ENCODE measurements around the gene RAB15.

RAB15 gene

DNA sequence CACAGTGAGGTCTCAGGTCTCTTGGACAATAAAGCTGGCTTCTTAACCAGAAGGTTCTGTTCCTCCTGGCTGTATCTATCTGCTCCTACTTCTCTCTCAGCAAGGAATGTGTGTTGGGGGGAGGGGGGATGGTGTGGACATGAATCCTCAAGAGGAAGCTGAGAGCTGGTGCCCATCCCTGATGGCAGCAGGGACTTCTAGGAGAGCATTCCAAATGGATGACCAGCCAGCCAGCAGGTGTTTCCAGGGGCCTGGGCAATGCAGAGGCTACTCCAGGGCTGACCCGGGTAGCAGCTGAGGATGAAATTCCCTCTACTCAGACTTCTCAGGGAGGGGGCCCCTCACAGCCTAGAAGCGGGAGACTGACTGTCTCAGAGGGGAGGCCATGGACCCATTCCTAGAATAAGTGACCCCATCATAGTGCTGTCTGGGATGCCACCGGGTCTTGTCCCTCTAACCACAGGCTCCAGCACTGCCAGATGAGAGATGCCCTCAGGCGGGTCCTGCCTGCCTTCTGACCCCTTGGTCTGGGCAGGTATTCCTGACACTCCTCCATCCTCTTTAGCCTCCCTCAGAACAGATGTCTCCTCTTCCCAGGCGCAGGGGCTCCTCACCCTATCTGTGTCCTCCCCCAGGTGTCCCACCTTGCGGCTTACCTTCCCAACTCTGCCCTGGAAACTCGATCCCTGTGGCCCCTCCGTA, 1.2 kb downstream of the RAB15 start:
- peak overlapping the region; percentile 52; the same call in 1 of the 2 replicates for H3K4me2 ChIP-seq (ENCODE audit: low read depth, low read length)
- no peaks in the 10 kb centered on the region for H3K36me3 ChIP-seq (replicated peaks; ENCODE audit: insufficient read depth, low read length)
- peak overlapping the region; percentile 57 for H3K4me3 ChIP-seq (ENCODE audit: low read length)
- peaks cover 38% of the 10 kb centered on the region for H3K4me1 ChIP-seq (ENCODE audit: low read length)
- H3K9ac ChIP-seq (ENCODE audit: low read length) = no peak overlapping the region; the same call in 1 of the 2 replicates
- H3F3A ChIP-seq (ENCODE audit: insufficient read depth, low read length) = peaks cover 15% of the 10 kb centered on the region; the same call in 1 of the 2 replicates
- peaks cover 12% of the 10 kb centered on the region for H3K79me2 ChIP-seq (ENCODE audit: low read length)
- H3K27me3 ChIP-seq (replicated peaks; ENCODE audit: insufficient read depth, low read length) = no peaks in the 10 kb centered on the region
- no peak overlapping the region for H3K27ac ChIP-seq (ENCODE audit: low read length)
- no peaks in the 10 kb centered on the region for H4K20me1 ChIP-seq (ENCODE audit: insufficient read depth, low read length)
- no peaks in the 10 kb centered on the region for H3K9me3 ChIP-seq (replicated peaks; ENCODE audit: insufficient read depth, low read length)
- TF ChIP-seq EZH2 (optimal IDR thresholded peaks at IDR 0.05; ENCODE audit: low read depth, low read length) (no peak), EZH2phosphoT487 (IDR thresholded peaks at IDR 0.05; ENCODE audit: low read length) (no peak)
- TF ChIP-seq, protein P1, sequence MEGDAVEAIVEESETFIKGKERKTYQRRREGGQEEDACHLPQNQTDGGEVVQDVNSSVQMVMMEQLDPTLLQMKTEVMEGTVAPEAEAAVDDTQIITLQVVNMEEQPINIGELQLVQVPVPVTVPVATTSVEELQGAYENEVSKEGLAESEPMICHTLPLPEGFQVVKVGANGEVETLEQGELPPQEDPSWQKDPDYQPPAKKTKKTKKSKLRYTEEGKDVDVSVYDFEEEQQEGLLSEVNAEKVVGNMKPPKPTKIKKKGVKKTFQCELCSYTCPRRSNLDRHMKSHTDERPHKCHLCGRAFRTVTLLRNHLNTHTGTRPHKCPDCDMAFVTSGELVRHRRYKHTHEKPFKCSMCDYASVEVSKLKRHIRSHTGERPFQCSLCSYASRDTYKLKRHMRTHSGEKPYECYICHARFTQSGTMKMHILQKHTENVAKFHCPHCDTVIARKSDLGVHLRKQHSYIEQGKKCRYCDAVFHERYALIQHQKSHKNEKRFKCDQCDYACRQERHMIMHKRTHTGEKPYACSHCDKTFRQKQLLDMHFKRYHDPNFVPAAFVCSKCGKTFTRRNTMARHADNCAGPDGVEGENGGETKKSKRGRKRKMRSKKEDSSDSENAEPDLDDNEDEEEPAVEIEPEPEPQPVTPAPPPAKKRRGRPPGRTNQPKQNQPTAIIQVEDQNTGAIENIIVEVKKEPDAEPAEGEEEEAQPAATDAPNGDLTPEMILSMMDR (IDR thresholded peaks at IDR 0.05; ENCODE audit: low read length) = no peak
- no peak for DNase-seq
- no peaks in the 10 kb centered on the region for H3K9me2 ChIP-seq (replicated peaks; ENCODE audit: insufficient read depth, low read length)
- no peak overlapping the region for H2AFZ ChIP-seq (ENCODE audit: low read length)

DNA sequence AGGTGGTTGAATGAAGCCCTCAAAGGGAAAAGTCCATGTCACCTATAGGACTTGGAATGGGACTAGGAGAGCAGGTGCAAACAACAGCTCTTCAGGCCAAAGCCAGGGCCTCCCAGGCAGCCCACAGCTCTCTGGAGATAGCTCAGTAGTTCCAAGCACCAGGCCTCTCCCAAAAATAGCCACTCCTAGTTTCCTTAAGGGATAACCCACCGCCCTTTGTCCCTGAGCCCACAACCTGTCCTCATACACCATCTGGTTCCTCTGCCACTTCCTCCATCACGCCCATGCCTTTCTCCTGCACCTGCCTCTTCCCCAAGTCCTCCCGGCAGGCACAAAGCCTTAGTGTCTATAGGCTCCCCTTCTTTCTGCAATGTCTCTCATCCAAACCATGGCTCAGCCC, 2.1 kb downstream of the RAB15 start:
- peaks cover 12% of the 10 kb centered on the region for H3K79me2 ChIP-seq (ENCODE audit: low read length)
- no peaks in the 10 kb centered on the region for H3K27me3 ChIP-seq (replicated peaks; ENCODE audit: insufficient read depth, low read length)
- H2AFZ ChIP-seq (ENCODE audit: low read length) = no peak overlapping the region
- no peak overlapping the region for H3K9ac ChIP-seq (ENCODE audit: low read length)
- no peaks in the 10 kb centered on the region for H3K36me3 ChIP-seq (replicated peaks; ENCODE audit: insufficient read depth, low read length)
- no peak for DNase-seq
- H3K4me3 ChIP-seq (ENCODE audit: low read length) = no peak overlapping the region
- peak overlapping the region; percentile 73; the same call in 1 of the 2 replicates for H3K27ac ChIP-seq (ENCODE audit: low read length)
- H3K9me2 ChIP-seq (replicated peaks; ENCODE audit: insufficient read depth, low read length) = no peaks in the 10 kb centered on the region
- H3K9me3 ChIP-seq (replicated peaks; ENCODE audit: insufficient read depth, low read length) = no peaks in the 10 kb centered on the region
- peak overlapping the region; percentile 52; the same call in 1 of the 2 replicates for H3K4me2 ChIP-seq (ENCODE audit: low read depth, low read length)
- TF ChIP-seq, protein P1 (IDR thresholded peaks at IDR 0.05; ENCODE audit: low read length) = no peak
- TF ChIP-seq EZH2 (optimal IDR thresholded peaks at IDR 0.05; ENCODE audit: low read depth, low read length) (no peak), EZH2phosphoT487 (IDR thresholded peaks at IDR 0.05; ENCODE audit: low read length) (no peak)
- H3K4me1 ChIP-seq (ENCODE audit: low read length) = peaks cover 38% of the 10 kb centered on the region
- no peaks in the 10 kb centered on the region for H4K20me1 ChIP-seq (ENCODE audit: insufficient read depth, low read length)
- H3F3A ChIP-seq (ENCODE audit: insufficient read depth, low read length) = peaks cover 15% of the 10 kb centered on the region; the same call in 1 of the 2 replicates

DNA sequence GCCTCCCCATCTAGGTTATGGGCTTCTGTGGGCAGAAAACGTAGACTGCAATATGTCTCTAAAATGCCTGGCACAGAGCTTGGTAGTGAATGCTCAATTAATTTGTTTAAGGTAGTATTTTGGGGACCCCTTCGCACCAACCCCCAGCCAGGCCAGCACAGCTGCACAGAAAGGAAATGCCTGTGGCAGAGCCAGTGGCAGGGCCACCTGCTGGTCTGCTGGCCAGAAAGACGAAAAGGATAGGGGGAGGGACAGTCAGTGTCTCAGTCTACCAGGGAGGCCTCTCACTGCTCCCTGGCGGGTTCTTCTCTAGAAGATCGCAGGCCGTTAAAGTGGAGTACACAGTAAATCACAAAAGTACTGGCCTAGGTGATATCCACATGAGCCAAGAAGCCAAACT, 3.5 kb downstream of the RAB15 start:
- Histone ChIP-seq H2AFZ (ENCODE audit: low read length) (no peak overlapping the region), H3K9me2 (replicated peaks; ENCODE audit: insufficient read depth, low read length) (no peaks in the 10 kb centered on the region), H3K79me2 (ENCODE audit: low read length) (peaks cover 12% of the 10 kb centered on the region), H3K9me3 (replicated peaks; ENCODE audit: insufficient read depth, low read length) (no peaks in the 10 kb centered on the region), H3K36me3 (replicated peaks; ENCODE audit: insufficient read depth, low read length) (no peaks in the 10 kb centered on the region), H3K27ac (ENCODE audit: low read length) (peak overlapping the region; percentile 73; the same call in 1 of the 2 replicates), H3K27me3 (replicated peaks; ENCODE audit: insufficient read depth, low read length) (no peaks in the 10 kb centered on the region), H4K20me1 (ENCODE audit: insufficient read depth, low read length) (no peaks in the 10 kb centered on the region), H3F3A (ENCODE audit: insufficient read depth, low read length) (peaks cover 15% of the 10 kb centered on the region; the same call in 1 of the 2 replicates), H3K4me3 (ENCODE audit: low read length) (no peak overlapping the region; the same call in 1 of the 2 replicates), H3K9ac (ENCODE audit: low read length) (no peak overlapping the region), H3K4me2 (ENCODE audit: low read depth, low read length) (peak overlapping the region; percentile 45), H3K4me1 (ENCODE audit: low read length) (peaks cover 38% of the 10 kb centered on the region)
- TF ChIP-seq EZH2phosphoT487 (IDR thresholded peaks at IDR 0.05; ENCODE audit: low read length) (no peak), EZH2 (optimal IDR thresholded peaks at IDR 0.05; ENCODE audit: low read depth, low read length) (no peak)
- TF ChIP-seq, protein P1 (IDR thresholded peaks at IDR 0.05; ENCODE audit: low read length) = no peak
- DNase-seq = peak; percentile 65
